GM23248 (cell line): ENCODE measurements around the gene AGBL5. TPM values are rescaled to one million over a fixed set of nuclear protein-coding genes. Genes with fewer than 3 reads are reported as not detected.
"Not testable (repeated sequence)": the region's sequence is repeated elsewhere in the genome, so short reads cannot be mapped to it uniquely, and the experiment has no call there.

Experiments
- DNase-seq: peaks from one replicate; pipeline ENCODE4 v3.0.0-alpha.2; 2015
- H2AFZ ChIP-seq: fragments of 200-600 bp; sonication (generic); 2 replicates; pipeline ENCODE4 v1.6.1; 2016; ENCODE audit warnings: antibody characterized with exemption
- H3F3A ChIP-seq: fragments of 200-600 bp; sonication (generic); 2 replicates; pipeline ENCODE4 v1.6.1; 2016; ENCODE audit warnings: mild to moderate bottlenecking, antibody characterized with exemption, mixed run types; ENCODE audit not compliant: insufficient read depth
- H3K27ac ChIP-seq: fragments of 200-600 bp; sonication (generic); 2 replicates; pipeline ENCODE4 v1.5.1; 2016; ENCODE audit warnings: mild to moderate bottlenecking
- H3K27me3 ChIP-seq: fragments of 200-600 bp; sonication (generic); replicated peaks from 2 replicates; pipeline ENCODE4 v1.6.1; 2016; ENCODE audit warnings: mild to moderate bottlenecking; ENCODE audit not compliant: insufficient read depth
- H3K36me3 ChIP-seq: fragments of 200-600 bp; sonication (generic); 2 replicates; pipeline ENCODE4 v1.6.1; 2016; ENCODE audit warnings: low read depth, mild to moderate bottlenecking
- H3K4me1 ChIP-seq: fragments of 200-600 bp; sonication (generic); 2 replicates; pipeline ENCODE4 v1.6.1; 2016; ENCODE audit warnings: mild to moderate bottlenecking; ENCODE audit not compliant: insufficient read depth
- H3K4me2 ChIP-seq: fragments of 200-600 bp; sonication (generic); one replicate; pipeline ENCODE4 v1.6.1; 2016; ENCODE audit warnings: mild to moderate bottlenecking; ENCODE audit not compliant: unreplicated experiment
- H3K4me3 ChIP-seq: fragments of 200-600 bp; sonication (generic); 2 replicates; pipeline ENCODE4 v1.5.1; 2016; ENCODE audit warnings: mild to moderate bottlenecking
- H3K79me2 ChIP-seq: fragments of 200-600 bp; sonication (generic); 2 replicates; pipeline ENCODE4 v1.6.1; 2016; ENCODE audit warnings: mild to moderate bottlenecking; ENCODE audit not compliant: insufficient read depth
- H3K9ac ChIP-seq: fragments of 200-600 bp; sonication (generic); 2 replicates; pipeline ENCODE4 v1.6.1; 2016; ENCODE audit warnings: mild to moderate bottlenecking
- H3K9me2 ChIP-seq: fragments of 200-600 bp; sonication (generic); 2 replicates; pipeline ENCODE4 v1.6.1; 2016; ENCODE audit warnings: mixed run types, mild to moderate bottlenecking, moderate library complexity; ENCODE audit not compliant: insufficient read depth
- H3K9me3 ChIP-seq: fragments of 200-600 bp; sonication (generic); one replicate; pipeline ENCODE4 v1.6.1; 2017; ENCODE audit warnings: low read depth
- H4K20me1 ChIP-seq: fragments of 200-600 bp; sonication (generic); 2 replicates; pipeline ENCODE4 v1.6.0; 2016; ENCODE audit not compliant: insufficient read depth
- EZH2 ChIP-seq: fragments of 200-600 bp; sonication (generic); IDR thresholded peaks from 2 replicates; pipeline ENCODE4 v1.6.1; 2018; ENCODE audit warnings: antibody characterized with exemption, mild to moderate bottlenecking; ENCODE audit not compliant: insufficient read depth, poor library complexity, severe bottlenecking
- EZH2phosphoT487 ChIP-seq: fragments of 200-600 bp; sonication (generic); IDR thresholded peaks from 2 replicates; pipeline ENCODE4 v1.6.1; 2018; ENCODE audit warnings: antibody characterized with exemption, moderate library complexity, mild to moderate bottlenecking, low read depth; ENCODE audit not compliant: insufficient read depth
- WGBS, 2 experiments: methylation state at CpG; one replicate each; pipeline ENCODE4 v1.1.6; 2015 to 2017; ENCODE audit warnings: low lambda C conversion rate in 2 of 2, low coverage in 1 of 2; ENCODE audit errors: missing lambda C conversion rate in 2 of 2; 5-methylcytosine and 5-hydroxymethylcytosine counted together
- in situ Hi-C: fragments of 300-500 bp; cut with MboI; formaldehyde crosslinking; loops from 2 replicates; pipeline ENCODE4 v1.15.0; 2020
- polyA plus RNA-seq: library from polyadenylated mRNA; unstranded; fragments of >200 nt; fragmentation: Nextera tagmentation; extraction: Ambion mirVana; gene quantifications from 2 replicates; pipeline ENCODE4 v1.2.1, GENCODE V29; 2016
- total RNA-seq: library from RNA; depleted of rRNA; stranded (reverse); fragments of >200 nt; shearing (Covaris generic); gene quantifications from 2 replicates; pipeline ENCODE4 v1.2.3, GENCODE V29; 2014; rRNA removed

AGBL5 gene
- total and polyA plus RNA-seq, 2 experiments from 2014 or later = 15.2 to 19.7 TPM

GRCh38 chr2:27115519-27115918 lies 64.1 kb downstream of the AGBL5 start:
- 56 to 62% methylated on average over 2 of the region's 2 CpGs for WGBS, 2 experiments
- no peak for DNase-seq
- Histone ChIP-seq H3F3A (no peaks in the 10 kb centered on the region), H3K9me3 (no peaks in the 10 kb centered on the region), H3K4me1 (no peaks in the 10 kb centered on the region), H3K4me3 (no peak overlapping the region), H3K4me2 (no peak overlapping the region), H3K79me2 (no peaks in the 10 kb centered on the region), H3K27ac (no peak overlapping the region), H3K27me3 (peaks cover 2% of the 10 kb centered on the region; the same call in 1 of the 2 replicates), H3K36me3 (no peaks in the 10 kb centered on the region), H2AFZ (no peak overlapping the region), H4K20me1 (no peaks in the 10 kb centered on the region), H3K9ac (no peak overlapping the region), H3K9me2 (no peaks in the 10 kb centered on the region)
- no peak for TF ChIP-seq EZH2
- no peak for TF ChIP-seq EZH2phosphoT487
- in situ Hi-C loops = no loop called here

- Histone ChIP-seq H4K20me1 (no peaks in the 10 kb centered on the region), H3K79me2 (no peaks in the 10 kb centered on the region), H2AFZ (peak overlapping the region; percentile 74), H3K36me3 (no peaks in the 10 kb centered on the region), H3F3A (no peaks in the 10 kb centered on the region), H3K4me1 (no peaks in the 10 kb centered on the region), H3K27ac (no peak overlapping the region), H3K9me3 (no peaks in the 10 kb centered on the region), H3K4me2 (peak overlapping the region; percentile 74), H3K9me2 (no peaks in the 10 kb centered on the region), H3K4me3 (peak overlapping the region; percentile 70), H3K9ac (peak overlapping the region; percentile 68), H3K27me3 (peaks cover 17% of the 10 kb centered on the region)
- TF ChIP-seq EZH2 (no peak), EZH2phosphoT487 (no peak)
- in situ Hi-C loops = no loop called here
- 27 to 28% methylated on average over 14 of the region's 14 CpGs for WGBS, 2 experiments
- peak; percentile 23 for DNase-seq
These were observed 66.6 kb downstream of the AGBL5 start for GRCh38 chr2:27117995-27118524.

GRCh38 chr2:27118525-27119329 lies 67.3 kb downstream of the AGBL5 start, which contains the start of gene CGREF1:
Gene CGREF1, minus strand, starts transcription at chr2:27119128. Its CDS starts 14,762 bp downstream, at chr2:27104366.
- H2AFZ ChIP-seq = peak within 1 kb of the TSS; percentile 74
- no peaks in the 10 kb centered on the region for H3K9me2 ChIP-seq
- no peaks in the 10 kb centered on the region for H3K36me3 ChIP-seq
- peak within 1 kb of the TSS; percentile 74 for H3K4me2 ChIP-seq
- H3K4me3 ChIP-seq = peak within 1 kb of the TSS; percentile 70
- DNase-seq = peak; percentile 58
- WGBS, 2 experiments = 2 to 4% methylated on average over 51 to 56 of the region's 84 CpGs
- in situ Hi-C loops = no loop called here
- H3F3A ChIP-seq = no peaks in the 10 kb centered on the region
- no peaks in the 10 kb centered on the region for H3K79me2 ChIP-seq
- H4K20me1 ChIP-seq = no peaks in the 10 kb centered on the region
- H3K4me1 ChIP-seq = no peaks in the 10 kb centered on the region
- peaks cover 17% of the 10 kb centered on the region for H3K27me3 ChIP-seq
- H3K9ac ChIP-seq = peak within 1 kb of the TSS; percentile 68
- TF ChIP-seq EZH2phosphoT487 (no peak), EZH2 (no peak)
- H3K27ac ChIP-seq = no peak within 1 kb of the TSS
- no peaks in the 10 kb centered on the region for H3K9me3 ChIP-seq

GRCh38 chr2:27119330-27119670 lies 67.8 kb downstream of the AGBL5 start:
- H4K20me1 ChIP-seq, in situ Hi-C loops, H3K79me2 ChIP-seq, H3K9me2 ChIP-seq, H3F3A ChIP-seq, DNase-seq, H3K27ac ChIP-seq, H3K36me3 ChIP-seq, H3K9me3 ChIP-seq, H3K4me1 ChIP-seq: not testable (repeated sequence)
- peak overlapping the region; percentile 68 for H3K9ac ChIP-seq
- H3K27me3 ChIP-seq = peaks cover 17% of the 10 kb centered on the region
- 72% methylated on average over 8 of the region's 8 CpGs for WGBS, 2 experiments
- H3K4me2 ChIP-seq = peak overlapping the region; percentile 74
- peak overlapping the region; percentile 70 for H3K4me3 ChIP-seq
- H2AFZ ChIP-seq = peak overlapping the region; percentile 74

Other genes starting within 250 kb of the AGBL5 start
- not detected in 2 replicates for gene DPYSL5, start 203.5 kb upstream of the AGBL5 start, total RNA-seq
- not detected in 2 replicates for gene DPYSL5, start 203.5 kb upstream of the AGBL5 start, polyA plus RNA-seq
- gene MAPRE3, start 81.0 kb upstream of the AGBL5 start, total RNA-seq = 5.4 and 7.9 TPM in 2 replicates
- gene MAPRE3, start 81.0 kb upstream of the AGBL5 start, polyA plus RNA-seq = 21.6 and 23.0 TPM in 2 replicates
- gene TMEM214, start 18.7 kb upstream of the AGBL5 start, total RNA-seq = 74.9 and 90.4 TPM in 2 replicates
- 70.9 and 75.7 TPM in 2 replicates for gene TMEM214, start 18.7 kb upstream of the AGBL5 start, polyA plus RNA-seq
- gene OST4, start 20.0 kb downstream of the AGBL5 start, total RNA-seq = 445 and 499 TPM in 2 replicates
- 906 and 942 TPM in 2 replicates for gene OST4, start 20.0 kb downstream of the AGBL5 start, polyA plus RNA-seq
- gene EMILIN1, start 26.9 kb downstream of the AGBL5 start, total RNA-seq = 219 and 229 TPM in 2 replicates
- gene EMILIN1, start 26.9 kb downstream of the AGBL5 start, polyA plus RNA-seq = 61.5 and 65.0 TPM in 2 replicates
- not detected in 2 replicates for gene KHK, start 35.1 kb downstream of the AGBL5 start, total RNA-seq
- 0.24 and 0.51 TPM in 2 replicates for gene KHK, start 35.1 kb downstream of the AGBL5 start, polyA plus RNA-seq
- 19.2 and 23.3 TPM in 2 replicates for gene CGREF1, start 67.5 kb downstream of the AGBL5 start, total RNA-seq
- gene CGREF1, start 67.5 kb downstream of the AGBL5 start, polyA plus RNA-seq = 17.2 and 17.8 TPM in 2 replicates
- gene ABHD1, start 72.1 kb downstream of the AGBL5 start, total RNA-seq = not detected in 2 replicates
- not detected in 2 replicates for gene ABHD1, start 72.1 kb downstream of the AGBL5 start, polyA plus RNA-seq
- 52.2 and 55.9 TPM in 2 replicates for gene PREB, start 83.0 kb downstream of the AGBL5 start, total RNA-seq
- gene PREB, start 83.0 kb downstream of the AGBL5 start, polyA plus RNA-seq = 40.8 and 45.0 TPM in 2 replicates
- gene PRR30, start 87.7 kb downstream of the AGBL5 start, total RNA-seq = not detected in 2 replicates
- gene PRR30, start 87.7 kb downstream of the AGBL5 start, polyA plus RNA-seq = not detected in 2 replicates
- not detected in 2 replicates for gene TCF23, start 97.3 kb downstream of the AGBL5 start, total RNA-seq
- not detected in 2 replicates for gene TCF23, start 97.3 kb downstream of the AGBL5 start, polyA plus RNA-seq
- gene ATRAID, start 160.4 kb downstream of the AGBL5 start, total RNA-seq = 170 and 214 TPM in 2 replicates
- 304 and 311 TPM in 2 replicates for gene ATRAID, start 160.4 kb downstream of the AGBL5 start, polyA plus RNA-seq
- gene SLC5A6, start 160.6 kb downstream of the AGBL5 start, total RNA-seq = 13.5 and 19.9 TPM in 2 replicates
- 9.4 and 10.4 TPM in 2 replicates for gene SLC5A6, start 160.6 kb downstream of the AGBL5 start, polyA plus RNA-seq
- gene CAD, start 165.7 kb downstream of the AGBL5 start, total RNA-seq = 23.9 and 27.7 TPM in 2 replicates
- gene CAD, start 165.7 kb downstream of the AGBL5 start, polyA plus RNA-seq = 17.1 and 19.2 TPM in 2 replicates
- gene SLC30A3, start 211.4 kb downstream of the AGBL5 start, total RNA-seq = not detected in 2 replicates
- not detected in 2 replicates for gene SLC30A3, start 211.4 kb downstream of the AGBL5 start, polyA plus RNA-seq
- not detected in 2 replicates for gene DNAJC5G, start 223.8 kb downstream of the AGBL5 start, total RNA-seq
- gene DNAJC5G, start 223.8 kb downstream of the AGBL5 start, polyA plus RNA-seq = not detected in 2 replicates
- not detected in 2 replicates for gene TRIM54, start 230.8 kb downstream of the AGBL5 start, total RNA-seq
- gene TRIM54, start 230.8 kb downstream of the AGBL5 start, polyA plus RNA-seq = not detected in 2 replicates